Endometrium (tissue), 2 donors: ENCODE results near the gene ATP8B1.
"Not testable (repeated sequence)": the region's sequence is repeated elsewhere in the genome, so short reads cannot be mapped to it uniquely, and the experiment has no call there.

Experiments used
- FAIRE-seq: peaks from 2 replicates; lab custom pipeline; 2012; peaks lifted over from hg19 to GRCh38; lab: Jason Lieb, UNC
- donor health status: control.
- donor health status: control.

Gene ATP8B1

DNA sequence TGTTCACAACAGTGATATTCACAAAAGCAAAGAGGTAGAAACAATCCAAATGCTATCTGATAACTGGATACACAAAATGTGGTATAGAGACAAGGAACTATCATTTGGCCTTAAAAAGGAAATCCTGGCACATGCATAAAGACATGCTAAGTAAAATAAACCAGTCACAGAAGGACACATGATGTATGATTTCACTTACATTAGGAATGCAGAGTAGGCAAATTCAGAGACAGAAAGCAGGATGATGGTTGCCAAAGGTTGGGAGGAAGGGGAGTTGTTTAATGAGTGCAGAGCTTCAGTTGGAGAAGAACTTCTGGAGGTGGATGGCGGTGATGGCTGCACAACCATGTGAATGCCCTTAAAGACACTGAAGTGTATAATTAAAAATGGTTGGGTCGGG is 38.1 kb downstream of the ATP8B1 start:
- FAIRE-seq: no peak

DNA sequence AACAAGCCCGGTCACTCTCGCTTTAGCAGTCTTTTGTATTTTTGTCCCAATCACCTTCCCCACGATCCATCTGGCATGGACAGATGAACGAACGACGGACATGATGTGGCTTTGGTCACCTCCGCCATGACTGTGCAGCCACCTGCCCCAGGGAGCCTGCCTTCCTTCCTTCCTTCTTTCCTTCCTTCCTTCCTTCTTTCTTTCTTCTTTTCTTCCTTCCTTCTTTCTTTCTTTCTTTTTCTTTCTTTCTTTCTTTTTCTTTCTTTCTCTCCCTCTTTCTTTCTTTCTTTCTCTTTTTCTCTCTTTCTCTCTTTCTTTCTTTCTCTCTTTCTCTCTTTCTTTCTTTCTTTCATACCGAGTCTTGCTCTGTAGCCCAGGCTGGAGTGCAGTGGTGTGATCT is 39.0 kb downstream of the ATP8B1 start:
- no peak for FAIRE-seq

DNA sequence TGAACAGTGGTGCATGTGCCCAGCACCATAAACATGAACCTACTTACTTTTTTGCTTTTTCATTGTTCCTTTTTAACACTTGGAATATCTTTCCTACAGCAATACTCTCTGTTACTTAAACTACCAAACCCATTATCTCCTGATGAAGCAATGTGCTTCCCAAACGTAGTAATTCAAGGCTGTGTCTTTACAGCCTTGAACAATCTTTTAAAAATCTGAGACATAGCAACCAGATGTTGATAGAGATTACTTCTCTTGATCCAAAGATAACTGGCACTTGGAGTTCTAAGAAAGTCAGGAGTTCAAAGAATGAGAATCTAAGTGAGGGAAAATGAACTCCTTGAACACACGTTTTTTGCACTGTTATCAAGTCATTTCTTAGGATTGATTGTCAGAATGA is 40.4 kb downstream of the ATP8B1 start:
- no peak for FAIRE-seq

DNA sequence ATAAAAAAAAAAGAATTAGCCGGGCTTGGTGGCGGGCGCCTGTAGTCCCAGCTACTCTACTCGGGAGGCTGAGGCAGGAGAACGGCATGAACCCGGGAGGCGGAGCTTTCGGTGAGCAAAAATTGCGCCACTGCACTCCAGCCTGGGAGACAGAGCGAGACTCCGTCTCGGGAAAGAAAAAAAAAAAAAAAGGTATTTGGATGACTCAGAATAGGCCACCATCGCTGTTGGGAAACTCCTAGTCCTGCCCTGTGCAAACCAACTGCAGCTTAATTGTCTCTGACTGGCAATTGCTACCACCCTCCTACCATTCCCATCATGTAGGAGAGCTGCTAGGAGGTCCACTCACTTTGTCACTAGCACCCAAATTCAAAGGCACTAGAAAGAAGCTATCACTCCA is 43.5 kb downstream of the ATP8B1 start:
- no peak for FAIRE-seq

DNA sequence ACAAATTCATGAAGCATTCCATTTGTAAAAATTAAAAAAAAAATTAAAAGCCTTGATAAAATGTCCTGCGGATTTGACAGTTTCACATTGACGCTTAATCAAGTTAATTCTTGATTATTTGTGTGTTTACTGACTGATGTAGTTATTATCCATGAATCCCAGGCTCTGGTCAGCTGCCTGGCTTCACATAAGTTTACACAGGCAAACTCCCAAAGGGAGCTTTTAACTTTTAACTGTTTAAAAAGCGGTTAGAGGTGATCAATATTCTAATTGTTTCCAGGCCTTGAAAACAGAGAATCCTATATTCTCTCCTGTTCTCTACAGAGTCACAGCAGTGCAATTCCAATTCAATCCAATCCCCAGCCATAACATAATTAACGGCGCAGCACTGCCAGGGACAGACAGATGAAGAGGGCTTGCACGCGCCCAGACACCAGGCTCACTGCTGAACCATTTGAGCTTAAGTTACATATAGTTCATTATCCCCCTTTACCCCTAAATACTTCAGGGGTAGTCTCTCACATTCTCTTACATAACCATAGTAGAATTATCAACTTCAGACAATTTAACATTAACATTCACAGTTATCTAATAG is 47.5 kb downstream of the ATP8B1 start:
- FAIRE-seq: no peak

DNA sequence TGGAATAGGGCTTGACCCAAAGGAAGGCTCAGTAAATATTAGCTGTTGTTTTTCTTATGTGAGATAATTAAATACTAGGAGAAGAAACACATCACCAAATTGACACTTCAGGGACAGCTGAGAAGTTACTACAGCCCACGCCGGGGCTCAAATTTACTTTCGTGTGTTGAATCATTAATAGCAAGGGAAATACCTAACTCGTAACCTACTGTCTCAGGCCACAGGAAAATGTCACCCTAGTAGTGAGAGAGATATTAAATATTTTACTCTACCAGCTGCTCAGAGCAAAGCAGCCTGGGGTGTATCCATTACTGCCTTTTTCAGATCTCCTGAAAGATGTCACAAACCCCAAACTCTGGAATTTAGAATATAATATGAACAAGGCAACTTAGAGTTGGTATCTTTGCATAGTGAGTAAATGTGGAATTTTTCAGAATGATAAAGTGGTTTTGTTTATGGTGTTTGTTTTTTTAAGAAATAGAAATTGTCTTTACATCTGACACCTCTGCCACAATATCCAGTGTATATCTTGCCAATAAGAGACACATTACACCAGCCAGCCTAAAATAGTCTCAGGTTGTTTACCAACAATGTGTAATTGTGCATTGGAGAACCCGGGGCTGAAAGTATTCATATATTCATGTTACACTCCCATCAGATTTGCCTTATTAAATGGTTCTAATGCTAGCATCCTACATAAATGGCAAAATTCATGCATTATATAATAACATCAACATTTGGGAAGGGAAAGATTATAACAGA is 48.4 kb downstream of the ATP8B1 start:
- no peak for FAIRE-seq

DNA sequence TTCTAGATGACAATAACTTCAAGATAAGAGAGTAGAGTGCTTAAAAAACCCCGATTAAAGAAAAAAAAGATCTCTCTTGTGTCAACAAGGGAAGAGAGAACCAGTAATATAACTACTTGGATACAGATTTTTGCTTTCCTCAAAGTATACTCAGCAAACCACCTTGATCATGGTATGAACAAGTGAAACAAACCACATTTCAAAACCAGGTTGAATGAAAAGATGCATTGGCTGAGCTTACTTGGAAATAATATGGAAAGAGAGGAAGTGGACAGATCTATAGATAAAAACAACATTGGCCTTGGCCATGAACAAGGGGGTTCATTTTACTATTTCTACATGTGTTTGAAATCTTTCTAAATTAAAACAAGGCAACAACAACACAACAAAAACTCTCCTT is 50.1 kb downstream of the ATP8B1 start:
- no peak for FAIRE-seq

DNA sequence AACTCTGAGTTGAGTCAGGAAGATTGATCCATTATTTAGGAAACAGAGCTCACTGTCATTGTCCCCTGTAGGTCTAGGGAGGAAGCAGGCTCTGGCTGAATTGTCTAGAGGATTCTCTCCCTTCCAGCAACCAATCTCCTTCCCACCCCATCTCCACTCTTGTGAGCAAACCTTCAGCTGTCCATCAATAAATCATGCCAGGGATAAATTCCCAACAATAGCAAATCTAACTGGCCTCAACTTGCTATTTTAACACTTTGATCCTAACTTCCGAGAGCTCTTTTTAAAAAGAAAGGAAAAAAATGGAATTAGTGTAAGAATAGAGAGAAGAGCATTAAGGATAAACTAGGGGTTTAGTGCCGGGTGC is 53.5 kb downstream of the ATP8B1 start:
- no peak for FAIRE-seq

DNA sequence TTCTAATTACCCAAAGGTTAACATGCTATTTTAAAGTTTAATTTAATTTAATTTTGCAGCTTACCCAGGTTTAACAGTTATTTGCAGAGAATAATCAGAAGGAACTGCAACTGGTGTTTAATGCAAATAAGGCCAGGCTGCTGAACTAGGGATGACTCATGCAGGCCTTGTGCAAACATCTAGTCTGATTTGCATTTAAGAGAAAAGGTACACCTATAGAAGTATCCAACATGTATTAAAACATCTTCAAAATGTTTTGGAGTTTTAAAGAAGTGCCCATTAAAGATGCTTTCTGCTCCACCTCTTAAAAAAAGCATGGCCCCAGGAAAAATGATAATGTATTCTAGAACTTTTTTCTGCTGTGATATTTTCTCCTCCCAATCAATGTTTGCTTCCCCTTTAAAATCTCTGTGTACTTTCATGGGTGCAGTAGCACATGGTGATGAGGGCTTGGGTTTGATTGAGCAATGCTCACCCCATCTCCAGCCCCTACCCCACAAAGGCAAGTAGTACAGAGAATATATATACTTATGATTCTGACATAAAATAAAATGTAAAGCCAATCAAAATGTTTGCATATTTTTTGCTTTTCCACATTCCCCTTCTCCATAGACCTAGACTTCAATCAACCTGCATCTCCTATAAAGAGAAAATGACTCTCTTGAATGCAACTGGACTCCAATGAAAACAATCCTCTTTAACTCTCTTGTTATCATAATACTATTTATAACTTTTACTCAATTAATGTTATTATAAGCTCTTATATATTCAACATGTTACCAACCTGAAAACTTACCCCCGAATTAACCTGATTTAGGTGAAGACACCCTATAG is 54.1 kb downstream of the ATP8B1 start:
- no peak for FAIRE-seq

DNA sequence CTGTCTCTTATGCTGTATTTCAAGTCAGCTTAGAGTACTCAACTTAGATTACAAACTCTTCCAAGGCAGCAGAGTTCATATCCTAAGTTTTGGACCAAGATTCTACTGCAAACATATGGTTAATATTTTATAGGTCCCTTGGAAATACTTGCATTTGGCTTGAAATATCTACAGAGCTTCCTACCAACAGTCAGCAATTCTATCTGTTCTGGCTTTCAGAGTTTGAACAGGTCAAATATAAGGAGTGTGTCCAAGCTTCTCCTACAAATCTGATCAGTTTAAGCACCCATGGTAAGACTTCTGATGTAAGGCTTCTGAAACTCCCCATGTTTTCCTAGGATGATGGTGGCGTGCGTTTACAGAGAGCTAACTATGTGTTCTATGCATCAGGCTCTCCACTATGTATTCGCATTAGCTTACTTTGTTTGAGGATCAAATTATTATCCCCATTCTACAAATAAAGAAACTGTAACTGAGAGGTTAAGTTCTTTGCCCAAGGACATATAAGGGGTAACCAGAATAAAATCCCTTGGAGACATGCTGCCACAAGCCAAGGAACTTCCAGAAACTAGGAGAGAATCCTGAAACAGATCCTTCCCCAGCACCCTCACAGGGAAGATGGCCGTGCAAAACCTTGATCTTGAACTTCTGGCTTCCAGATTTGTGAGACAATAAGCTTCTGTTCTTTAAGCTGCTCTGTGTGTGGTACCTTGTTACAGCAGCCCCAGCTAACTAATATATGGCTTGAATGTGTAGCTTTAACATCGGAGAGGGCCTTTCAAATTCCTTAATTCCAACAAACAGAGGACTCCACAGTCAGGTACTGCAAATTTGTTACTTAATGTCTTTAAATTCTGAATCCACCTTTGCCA is 55.1 kb downstream of the ATP8B1 start:
- FAIRE-seq: no peak

DNA sequence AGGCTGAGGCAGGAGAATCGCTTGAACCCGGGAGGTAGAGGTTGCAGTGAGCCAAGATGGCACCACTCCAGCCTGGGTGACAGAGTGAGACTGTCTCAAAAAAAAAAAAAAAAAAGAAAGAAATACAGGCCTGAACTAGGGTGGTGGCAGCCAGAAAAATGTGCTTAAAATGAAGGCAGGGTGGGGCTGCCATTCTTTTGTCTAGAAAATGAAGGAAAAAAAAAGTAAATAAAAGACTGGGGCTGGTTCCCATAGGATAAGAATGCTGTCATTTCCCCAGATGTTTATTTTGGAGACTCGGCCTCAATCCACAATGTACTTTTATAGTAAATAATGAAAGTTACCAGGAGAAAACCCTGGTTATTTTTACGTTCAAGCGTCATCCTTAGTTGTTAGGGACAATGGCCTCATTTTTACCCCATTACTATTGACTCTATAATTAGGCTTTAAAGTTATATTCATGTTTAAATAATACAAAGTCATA is 58.9 kb downstream of the ATP8B1 start:
- no peak for FAIRE-seq

DNA sequence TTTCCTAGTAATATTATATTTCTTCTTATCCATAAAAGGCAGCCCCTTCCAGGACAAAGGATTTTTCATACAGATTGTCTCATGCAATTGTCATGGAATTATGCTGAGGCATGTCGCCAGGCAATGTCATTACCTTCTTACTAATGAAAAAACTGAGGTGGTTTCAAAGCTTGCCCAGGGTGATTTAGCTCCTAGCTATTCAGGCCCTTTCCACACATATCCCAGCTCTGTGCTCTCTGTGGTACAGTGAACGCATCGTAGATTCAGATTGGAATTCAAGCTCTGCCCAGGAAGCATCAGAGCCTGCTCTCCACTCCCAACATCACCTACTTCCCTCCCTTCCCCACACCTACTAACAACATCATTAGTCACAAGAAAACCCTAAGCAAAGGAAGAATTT is 60.1 kb downstream of the ATP8B1 start:
- FAIRE-seq: no peak

DNA sequence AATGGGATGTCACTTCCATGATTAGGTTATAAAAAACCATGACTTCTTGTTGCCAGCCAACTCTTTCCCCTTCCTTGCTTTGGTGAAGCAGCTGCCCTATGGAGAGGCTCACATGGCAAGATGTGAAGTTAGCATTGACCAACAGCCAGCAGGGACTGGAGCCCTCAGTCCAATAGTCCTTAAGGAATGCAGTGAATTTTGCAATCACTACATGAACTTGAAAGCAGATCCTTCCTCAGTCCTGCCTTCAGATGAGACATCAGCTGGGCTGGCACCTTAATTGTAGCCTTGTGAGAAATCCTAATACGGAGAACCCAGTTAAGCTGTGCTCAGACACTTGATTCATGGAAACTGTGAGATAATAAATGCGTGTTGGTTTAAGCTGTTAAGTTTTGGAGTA is 61.8 kb downstream of the ATP8B1 start:
- FAIRE-seq: no peak

DNA sequence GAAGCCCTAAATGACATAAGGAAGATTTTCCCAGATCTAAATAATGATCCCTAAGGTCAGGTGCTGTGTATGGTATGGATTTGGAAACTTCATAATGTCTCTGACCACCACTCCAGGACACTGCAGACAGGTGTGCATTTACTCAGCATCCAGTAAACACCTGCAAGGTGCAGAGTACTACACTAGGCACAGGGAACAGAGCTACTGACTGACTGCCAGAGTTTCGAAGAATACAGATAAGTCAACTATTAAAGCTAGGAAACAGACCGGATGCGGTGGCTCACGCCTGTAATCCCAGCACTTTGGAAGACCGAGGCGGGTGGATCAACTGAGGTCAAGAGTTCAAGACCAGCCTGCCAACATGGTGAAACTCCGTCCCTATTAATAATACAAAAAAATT is 65.0 kb downstream of the ATP8B1 start:
- no peak for FAIRE-seq

DNA sequence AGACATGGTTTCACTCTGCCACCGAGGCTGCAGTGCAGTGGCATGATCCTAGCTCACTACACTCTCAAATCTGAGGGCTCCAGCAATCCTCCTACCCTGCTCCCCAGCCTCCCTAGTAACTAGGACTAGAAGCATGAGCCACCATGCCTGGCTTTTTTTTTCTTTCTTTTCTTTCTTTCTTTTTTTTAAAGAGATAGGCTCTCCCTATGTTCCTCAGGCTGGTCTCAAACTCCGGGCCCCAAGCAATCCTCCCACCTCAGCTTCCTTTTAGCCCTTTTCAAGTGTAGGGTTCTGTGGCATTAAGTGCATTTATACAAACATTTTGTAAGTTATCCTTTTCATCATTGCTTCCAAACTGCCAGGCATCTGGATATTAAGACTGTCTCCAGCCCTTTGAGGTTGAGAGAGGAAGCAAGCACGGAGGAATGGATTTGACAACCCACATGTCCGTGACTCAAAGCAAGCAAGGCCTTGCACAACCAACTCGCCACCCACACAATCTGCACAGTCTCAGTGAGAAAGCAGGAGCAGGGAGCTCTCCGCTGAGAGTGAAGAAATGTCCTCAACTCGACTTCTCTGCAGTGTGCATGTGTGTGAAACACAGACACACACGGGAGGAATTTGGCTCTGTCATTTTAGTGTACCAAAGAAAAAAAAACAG is 65.6 kb downstream of the ATP8B1 start:
- FAIRE-seq: no peak

DNA sequence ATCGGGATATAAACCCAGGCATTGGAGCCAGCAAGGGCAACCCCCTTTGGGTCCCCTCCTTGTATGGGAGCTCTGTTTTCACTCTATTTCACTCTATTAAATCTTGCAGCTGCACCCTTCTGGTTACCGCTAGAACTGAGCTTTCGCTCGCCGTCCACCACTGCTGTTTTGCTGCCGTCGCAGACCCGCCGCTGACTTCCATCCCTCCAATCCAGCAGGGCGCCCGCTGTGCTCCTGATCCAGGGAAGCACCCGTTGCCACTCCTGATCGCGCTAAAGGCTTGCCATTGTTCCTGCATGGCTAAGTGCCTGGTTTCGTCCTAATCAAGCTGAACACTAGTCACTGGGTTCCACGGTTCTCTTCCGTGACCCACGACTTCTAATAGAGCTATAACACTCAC is 68.1 kb downstream of the ATP8B1 start:
- FAIRE-seq: not testable (repeated sequence)

DNA sequence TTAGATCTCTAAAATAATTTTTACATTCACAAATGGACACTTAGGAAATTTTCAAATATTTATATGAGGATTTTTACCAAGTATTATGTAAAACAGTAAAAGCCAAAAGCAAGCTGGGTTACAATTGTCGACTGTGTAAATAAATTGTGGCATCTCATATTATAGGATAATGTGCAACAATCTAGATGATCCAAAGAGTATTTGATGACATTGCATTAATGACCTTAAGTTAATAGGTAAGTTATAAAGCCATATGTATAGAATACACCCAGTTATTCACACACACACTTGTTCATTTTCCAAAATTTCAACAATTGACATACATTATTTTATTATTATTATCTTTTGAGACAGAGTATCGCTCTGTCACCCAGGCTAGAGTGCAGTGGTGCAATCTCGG is 69.3 kb downstream of the ATP8B1 start:
- FAIRE-seq: no peak

DNA sequence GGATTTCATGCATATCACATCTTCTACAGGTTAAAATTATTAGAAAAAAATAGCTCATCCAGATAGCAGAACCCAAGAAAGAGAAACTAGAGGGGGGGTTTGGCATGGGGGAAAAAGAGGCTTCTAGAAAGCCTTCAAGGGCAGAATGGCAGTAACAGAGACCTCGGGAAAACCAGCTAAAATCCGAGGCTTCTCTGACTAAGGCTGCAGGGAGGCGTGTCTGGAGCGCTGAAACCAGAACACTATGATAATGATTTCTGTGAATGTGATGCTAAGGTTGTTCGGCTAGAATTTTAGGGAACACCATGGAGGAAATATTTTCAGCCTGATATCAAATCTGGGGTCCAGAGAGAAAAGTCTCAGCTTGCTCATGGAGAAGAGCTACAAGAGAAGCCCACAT is 73.0 kb downstream of the ATP8B1 start:
- FAIRE-seq: no peak

DNA sequence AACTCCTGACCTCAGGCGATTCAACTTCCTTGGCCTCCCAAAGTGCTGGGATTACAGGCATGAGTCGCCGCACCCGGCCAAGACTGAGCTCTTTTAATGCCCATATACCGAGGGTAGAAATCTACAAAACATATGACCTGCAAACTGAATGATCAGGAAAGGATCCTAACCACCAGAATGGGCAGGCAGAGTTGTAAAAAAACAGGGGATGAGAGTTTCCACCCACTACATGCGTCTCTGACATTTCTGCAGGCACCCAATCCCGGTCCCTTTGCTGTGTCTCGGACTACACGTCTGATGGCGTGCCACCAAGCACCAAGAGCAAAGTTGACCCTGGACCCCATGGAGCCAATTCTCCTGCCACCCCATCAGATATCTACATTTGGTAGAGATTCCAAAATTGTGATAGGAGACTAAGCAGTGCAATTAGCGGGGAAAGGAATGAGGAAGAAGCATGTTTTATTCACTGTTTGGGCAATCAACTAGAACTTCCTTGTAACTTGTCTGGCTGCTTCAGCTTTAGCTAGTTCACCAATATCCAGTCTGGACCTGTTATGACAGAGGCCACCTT is 74.1 kb downstream of the ATP8B1 start:
- no peak for FAIRE-seq

DNA sequence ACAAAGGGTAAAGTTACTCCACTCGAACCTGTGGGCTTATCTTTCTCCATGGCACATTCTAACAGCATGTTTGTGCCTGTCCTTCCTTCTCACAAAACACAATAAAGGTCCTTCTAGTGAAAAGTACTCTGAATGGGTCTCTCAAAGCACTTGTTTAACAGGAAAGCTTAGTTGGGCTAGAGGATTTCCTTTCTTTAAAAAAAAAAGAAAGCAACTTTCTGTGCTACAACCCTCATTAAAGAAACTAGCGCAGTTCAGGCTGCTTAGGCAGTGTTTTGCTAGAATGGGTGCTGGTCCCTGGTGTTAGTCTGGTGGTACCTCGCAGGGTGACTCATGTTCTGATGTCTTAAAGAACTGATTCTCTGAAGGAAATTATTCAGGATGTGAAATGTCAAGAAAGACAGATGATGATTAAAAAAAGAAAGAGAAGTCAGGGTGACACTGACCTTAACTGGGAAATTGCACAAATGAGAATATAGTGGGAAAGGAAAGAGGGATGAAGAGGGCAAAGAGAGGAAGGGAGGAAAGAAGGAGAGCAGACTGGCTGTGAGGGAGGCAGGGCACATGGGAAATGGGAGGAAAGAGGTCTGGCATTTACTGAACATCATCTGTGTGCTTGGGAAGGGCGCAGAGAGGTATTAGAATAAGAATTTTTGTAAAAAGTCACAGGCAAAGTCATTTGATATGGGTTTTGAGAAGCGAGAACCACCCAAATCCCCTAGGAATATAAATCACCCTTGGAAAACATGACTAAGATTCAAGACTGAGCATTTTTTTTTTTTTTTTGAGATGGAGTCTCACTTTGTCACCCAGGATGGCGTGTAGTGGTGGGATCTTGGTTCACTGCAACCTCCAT is 74.9 kb downstream of the ATP8B1 start:
- no peak for FAIRE-seq
